ENCODE results near the gene ANKS1A. TPM values are rescaled to one million over a fixed set of nuclear protein-coding genes. Genes with fewer than 3 reads are reported as not detected.
A peak's percentile ranks its signal among the peaks of the same experiment; 100 is the strongest.

Gene ANKS1A
- total RNA-seq, 1 donor from 2014 or later = 48.1 TPM

GRCh38 chr6:35071347-35071994, 182.4 kb downstream of the ANKS1A start:
- intact Hi-C loops (cut with DNase I) = no loop called here

DNA sequence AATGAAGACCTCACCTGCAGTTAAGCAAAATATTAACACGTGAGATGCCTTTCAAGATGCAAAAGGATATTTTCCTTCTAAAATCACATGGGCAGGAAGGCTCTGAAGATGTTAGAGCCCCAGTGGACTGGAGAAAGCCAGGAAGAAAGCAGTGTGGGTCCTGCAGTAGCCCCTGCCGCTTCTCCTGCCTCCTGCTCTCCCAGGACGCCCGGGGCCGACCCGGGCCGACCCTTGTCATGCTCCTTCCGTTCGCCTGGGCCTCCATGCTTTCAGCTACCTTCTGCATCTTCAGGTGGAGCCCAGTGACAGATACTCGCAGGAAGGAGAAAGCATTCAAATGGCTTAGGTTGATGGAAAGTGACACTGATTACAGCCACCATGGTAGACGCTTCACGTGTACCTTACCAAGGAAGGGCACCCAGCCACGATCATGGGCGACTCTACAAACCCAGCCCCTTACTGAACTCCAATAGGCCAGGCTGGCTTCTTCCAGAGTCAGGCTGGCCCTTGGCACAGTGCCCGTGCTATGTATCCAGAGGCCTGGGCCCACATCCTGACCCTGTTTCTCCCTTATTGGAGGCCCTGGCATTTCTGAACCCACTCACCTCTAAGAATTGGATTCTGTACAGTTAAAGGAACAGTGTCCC, 183.1 kb downstream of the ANKS1A start:
- ATAC-seq (no peak), DNase-seq (peak; percentile 48)
- no peaks in the 10 kb centered on the region for H3K4me1 ChIP-seq
- no peak for TF ChIP-seq CTCF (IDR thresholded peaks at IDR 0.05)
- no peak overlapping the region for H3K4me3 ChIP-seq
- no peaks in the 10 kb centered on the region for H3K27me3 ChIP-seq (ENCODE audit: low read depth)
- no peaks in the 10 kb centered on the region for H3K9me3 ChIP-seq
- intact Hi-C loops (cut with DNase I) = no loop called here
- H3K27ac ChIP-seq = no peak overlapping the region
- H3K36me3 ChIP-seq = peaks cover 76% of the 10 kb centered on the region

More at GRCh38 chr6:35071347-35071994, 182.4 kb downstream of the ANKS1A start:
- Histone ChIP-seq H3K9me3 (no peaks in the 10 kb centered on the region), H3K27ac (no peak overlapping the region), H3K27me3 (ENCODE audit: low read depth) (no peaks in the 10 kb centered on the region), H3K4me1 (no peaks in the 10 kb centered on the region), H3K4me3 (no peak overlapping the region), H3K36me3 (peaks cover 76% of the 10 kb centered on the region)
- peak in 1 of 2 donors; percentile 6 for ATAC-seq
- peak; percentile 17 for DNase-seq
- TF ChIP-seq CTCF (IDR thresholded peaks at IDR 0.05) = no peak

DNA sequence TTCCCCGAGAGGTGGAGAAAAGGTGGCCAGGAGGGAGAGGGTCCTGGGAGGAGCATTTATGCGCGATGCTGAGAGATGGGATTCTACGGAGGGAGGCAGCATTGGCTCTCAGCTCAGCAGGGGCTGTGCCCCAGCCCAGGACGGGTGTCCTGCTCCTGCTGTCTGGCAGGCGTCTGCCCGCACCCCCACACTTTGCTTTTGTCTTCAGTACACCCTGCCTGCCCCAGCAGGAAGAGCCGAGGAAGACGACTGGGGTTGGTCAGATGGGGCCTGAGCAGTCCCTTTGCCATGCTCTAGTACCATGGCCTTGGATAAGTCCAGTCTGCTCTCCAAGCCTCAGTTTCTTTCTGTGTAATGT, 183.6 kb downstream of the ANKS1A start:
- peak; percentile 15 for DNase-seq
- H3K4me1 ChIP-seq = no peaks in the 10 kb centered on the region
- no peak overlapping the region for H3K27ac ChIP-seq
- H3K36me3 ChIP-seq = peaks cover 76% of the 10 kb centered on the region
- no peaks in the 10 kb centered on the region for H3K27me3 ChIP-seq (ENCODE audit: low read depth)
- no peak overlapping the region for H3K4me3 ChIP-seq
- no peak for ATAC-seq
- TF ChIP-seq CTCF (IDR thresholded peaks at IDR 0.05) = no peak
- no peaks in the 10 kb centered on the region for H3K9me3 ChIP-seq
- intact Hi-C loops (cut with DNase I) = no loop called here

- no peak for TF ChIP-seq CTCF (IDR thresholded peaks at IDR 0.05)
- Histone ChIP-seq H3K9me3 (no peaks in the 10 kb centered on the region), H3K27ac (no peak overlapping the region), H3K4me3 (no peak overlapping the region), H3K4me1 (no peaks in the 10 kb centered on the region), H3K27me3 (ENCODE audit: low read depth) (no peaks in the 10 kb centered on the region), H3K36me3 (peaks cover 77% of the 10 kb centered on the region)
- DNase-seq (peak; percentile 24), ATAC-seq (no peak)
- intact Hi-C loops (cut with DNase I) = no loop called here
These were observed 184.2 kb downstream of the ANKS1A start for GRCh38 chr6:35073211-35073610.

DNA sequence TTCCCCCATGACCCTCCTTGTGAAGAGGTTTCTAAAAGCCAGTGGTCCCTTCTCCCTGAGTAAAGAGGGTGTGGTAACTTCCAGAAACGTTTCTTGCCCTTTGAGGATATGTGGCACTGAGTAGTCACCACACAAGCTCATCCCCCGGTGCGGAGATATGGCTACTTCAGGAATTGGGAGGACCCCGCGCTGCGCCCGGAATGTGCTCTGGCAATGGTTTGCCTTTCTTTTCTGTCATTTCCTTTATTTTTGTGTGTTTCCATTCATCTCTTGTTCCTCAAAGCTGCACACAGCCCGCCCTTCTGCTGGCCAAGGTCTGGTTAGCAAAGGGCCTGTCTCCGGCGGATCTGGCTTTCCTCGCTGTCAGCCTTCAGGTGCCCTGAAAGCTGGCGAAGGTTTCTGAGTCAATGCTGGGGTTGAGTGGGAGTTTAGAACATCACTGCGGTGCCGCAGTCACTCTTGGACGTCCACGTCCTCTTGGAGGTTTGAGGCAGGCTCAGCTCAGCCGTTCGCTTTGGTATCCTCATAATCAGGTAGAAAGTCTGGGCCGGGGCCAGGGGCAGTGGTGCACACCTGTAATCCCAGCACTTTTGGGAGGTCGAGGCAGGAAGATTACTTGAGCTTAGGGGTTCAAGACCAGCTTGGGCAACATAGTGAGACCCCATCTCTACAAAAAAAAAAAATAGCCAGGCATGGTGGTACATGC, 184.9 kb downstream of the ANKS1A start:
- no peaks in the 10 kb centered on the region for H3K9me3 ChIP-seq
- H3K4me3 ChIP-seq = no peak overlapping the region
- ATAC-seq = no peak
- no peak overlapping the region for H3K27ac ChIP-seq
- H3K27me3 ChIP-seq (ENCODE audit: low read depth) = no peaks in the 10 kb centered on the region
- H3K36me3 ChIP-seq = peaks cover 77% of the 10 kb centered on the region
- TF ChIP-seq CTCF (IDR thresholded peaks at IDR 0.05) = no peak
- no peaks in the 10 kb centered on the region for H3K4me1 ChIP-seq
- peak; percentile 37 for DNase-seq
- intact Hi-C loops (cut with DNase I) = no loop called here
